Islet precursor cell (in vitro differentiated cells): ENCODE results near the gene NTSR1.
"Not testable (repeated sequence)": the region's sequence is repeated elsewhere in the genome, so short reads cannot be mapped to it uniquely, and the experiment has no call there.

Experiments used
- DNase-seq: peaks from one replicate; pipeline ENCODE4 v3.0.0-alpha.2; 2018

The NTSR1 gene

GRCh38 chr20:62675156-62675876, 33.3 kb upstream of the NTSR1 start:
- DNase-seq: peak; percentile 71

- DNase-seq: no peak
Measured at GRCh38 chr20:62675877-62676260, 32.8 kb upstream of the NTSR1 start.

- no peak for DNase-seq
Measured at GRCh38 chr20:62676976-62677375, 31.7 kb upstream of the NTSR1 start.

GRCh38 chr20:62677678-62678077, 31.0 kb upstream of the NTSR1 start:
- DNase-seq: no peak

GRCh38 chr20:62678553-62678952, 30.1 kb upstream of the NTSR1 start:
- no peak for DNase-seq

GRCh38 chr20:62679978-62680589, 28.6 kb upstream of the NTSR1 start:
- DNase-seq: no peak

GRCh38 chr20:62682912-62683517, 25.6 kb upstream of the NTSR1 start:
- no peak for DNase-seq

GRCh38 chr20:62683660-62684322, 24.8 kb upstream of the NTSR1 start:
- DNase-seq: not testable (repeated sequence)

- no peak for DNase-seq
Measured at GRCh38 chr20:62684981-62685380, 23.7 kb upstream of the NTSR1 start.

GRCh38 chr20:62685781-62686555, 22.7 kb upstream of the NTSR1 start:
- DNase-seq: no peak

- DNase-seq: no peak
Measured at GRCh38 chr20:62686869-62687830, 21.5 kb upstream of the NTSR1 start.

- no peak for DNase-seq
Measured at GRCh38 chr20:62688083-62688482, 20.6 kb upstream of the NTSR1 start.

GRCh38 chr20:62688855-62689460, 19.7 kb upstream of the NTSR1 start:
- DNase-seq: no peak

- no peak for DNase-seq
Measured at GRCh38 chr20:62689861-62690260, 18.8 kb upstream of the NTSR1 start.

GRCh38 chr20:62690261-62690820, 18.3 kb upstream of the NTSR1 start:
- DNase-seq: no peak

GRCh38 chr20:62691487-62691886, 17.1 kb upstream of the NTSR1 start:
- DNase-seq: no peak

- no peak for DNase-seq
Measured at GRCh38 chr20:62692176-62692575, 16.5 kb upstream of the NTSR1 start.

- no peak for DNase-seq
Measured at GRCh38 chr20:62692801-62693523, 15.7 kb upstream of the NTSR1 start.

- DNase-seq: no peak
Measured at GRCh38 chr20:62693524-62693922, 15.1 kb upstream of the NTSR1 start.

- no peak for DNase-seq
Measured at GRCh38 chr20:62694106-62694505, 14.5 kb upstream of the NTSR1 start.
